Stimulated activated CD8-positive, alpha-beta memory T cell treated with anti-CD3 and anti-CD28 coated beads, Interleukin-15, amount 100 ng/mL, for 48 hours (primary cell): ENCODE results near the gene TNFAIP3.

ENCODE experiments used
- DNase-seq, 2 donors: peaks; one replicate each; pipeline ENCODE4 v3.0.0-alpha.2; 2020; ENCODE audit warnings: low read depth in 2 of 2

The TNFAIP3 gene

GRCh38 chr6:137864812-137865508 is 2.1 kb upstream of the TNFAIP3 start:
- no peak for DNase-seq

DNA sequence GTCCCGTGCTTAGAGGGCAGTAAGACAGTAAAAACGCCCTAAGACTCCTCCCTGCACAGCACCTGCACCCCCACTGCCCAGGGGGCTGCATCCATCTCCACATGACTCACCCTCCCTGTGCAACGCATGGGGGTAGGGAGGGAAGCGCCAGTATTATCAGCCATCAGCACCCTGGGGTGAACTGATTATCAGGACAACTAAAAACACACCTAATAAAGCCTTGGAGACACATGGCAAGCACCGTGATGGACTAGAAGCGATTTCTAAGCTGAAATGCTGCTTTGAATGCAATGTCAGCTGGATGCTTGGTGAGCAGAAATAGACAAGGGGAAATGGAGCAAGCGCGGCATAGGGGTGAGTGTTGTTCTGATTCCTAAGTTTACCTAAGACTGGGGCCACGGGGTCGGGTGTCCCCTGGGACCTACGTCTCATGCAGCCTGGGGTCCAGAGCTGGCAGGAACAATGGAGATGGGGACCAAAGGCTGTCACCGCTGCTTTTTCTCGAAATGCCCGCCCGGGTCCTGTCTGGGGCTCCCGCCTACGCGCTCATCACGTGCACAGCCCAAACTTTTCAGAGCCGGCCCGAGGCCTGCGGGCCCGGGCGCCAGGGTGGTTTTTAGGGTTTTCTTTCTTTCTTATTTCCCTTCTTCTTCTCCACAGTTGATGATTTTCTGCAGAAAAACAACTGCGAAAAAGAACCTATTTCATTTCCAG is 702 bp upstream of the TNFAIP3 start:
- no peak for DNase-seq

GRCh38 chr6:137867685-137868509 is 838 bp downstream of the TNFAIP3 start:
- no peak for DNase-seq

DNA sequence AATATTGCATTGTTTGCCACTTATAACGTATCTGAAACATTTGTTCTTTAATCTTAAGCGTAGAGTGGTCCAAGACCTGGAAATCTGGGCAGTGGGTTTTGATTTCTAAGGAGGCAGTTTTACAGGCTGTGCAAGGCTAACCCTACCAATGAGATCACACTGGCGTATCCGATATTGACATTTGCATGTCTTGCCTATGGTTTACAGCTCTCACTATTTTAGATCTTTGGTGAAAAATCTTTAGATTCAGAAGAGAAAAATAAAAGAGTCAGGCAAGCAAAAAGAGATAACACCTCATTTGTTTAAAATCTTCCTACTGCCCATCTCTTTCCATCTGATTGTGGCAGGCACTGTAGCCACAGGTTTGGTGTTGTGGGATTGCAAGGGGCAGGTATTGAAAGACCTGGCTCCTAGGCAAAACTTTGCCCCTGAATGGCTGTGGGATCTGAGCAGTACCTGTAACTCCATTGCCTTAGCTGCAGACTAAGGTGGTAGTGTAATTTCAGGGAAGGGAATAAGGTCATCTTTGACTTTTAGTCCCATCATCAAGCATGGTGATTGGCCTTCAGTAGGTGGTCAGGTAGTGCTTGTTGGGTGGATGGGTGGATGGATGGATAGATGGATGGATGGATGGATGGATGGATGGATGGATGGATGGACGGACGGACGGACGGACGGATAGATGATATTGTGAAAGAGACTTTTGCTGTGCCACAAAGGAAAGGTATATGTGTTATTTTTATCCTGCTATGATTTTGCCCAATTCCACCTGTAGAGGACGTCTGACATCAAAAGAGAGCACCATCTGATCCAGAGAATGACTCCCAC is 1.9 kb downstream of the TNFAIP3 start:
- no peak for DNase-seq

- no peak for DNase-seq
Measured at GRCh38 chr6:137869549-137870307, 2.7 kb downstream of the TNFAIP3 start.

- DNase-seq = no peak
Measured at GRCh38 chr6:137870308-137870644, 3.2 kb downstream of the TNFAIP3 start.

GRCh38 chr6:137870744-137871247 is 3.7 kb downstream of the TNFAIP3 start:
- peak in 1 of 2 donors; percentile 28 for DNase-seq

DNA sequence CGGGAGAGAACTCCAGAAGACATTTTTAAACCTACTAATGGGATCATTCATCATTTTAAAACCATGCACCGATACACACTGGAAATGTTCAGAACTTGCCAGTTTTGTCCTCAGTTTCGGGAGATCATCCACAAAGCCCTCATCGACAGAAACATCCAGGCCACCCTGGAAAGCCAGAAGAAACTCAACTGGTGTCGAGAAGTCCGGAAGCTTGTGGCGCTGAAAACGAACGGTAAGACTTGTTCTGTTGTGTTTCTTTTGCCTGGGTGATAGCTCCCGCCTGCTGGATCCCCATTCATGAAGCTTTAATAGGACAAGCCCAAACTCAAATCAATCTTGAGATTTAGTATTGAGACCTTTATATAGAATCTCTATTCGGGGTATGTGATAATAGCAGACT is 4.2 kb downstream of the TNFAIP3 start:
- no peak for DNase-seq

DNA sequence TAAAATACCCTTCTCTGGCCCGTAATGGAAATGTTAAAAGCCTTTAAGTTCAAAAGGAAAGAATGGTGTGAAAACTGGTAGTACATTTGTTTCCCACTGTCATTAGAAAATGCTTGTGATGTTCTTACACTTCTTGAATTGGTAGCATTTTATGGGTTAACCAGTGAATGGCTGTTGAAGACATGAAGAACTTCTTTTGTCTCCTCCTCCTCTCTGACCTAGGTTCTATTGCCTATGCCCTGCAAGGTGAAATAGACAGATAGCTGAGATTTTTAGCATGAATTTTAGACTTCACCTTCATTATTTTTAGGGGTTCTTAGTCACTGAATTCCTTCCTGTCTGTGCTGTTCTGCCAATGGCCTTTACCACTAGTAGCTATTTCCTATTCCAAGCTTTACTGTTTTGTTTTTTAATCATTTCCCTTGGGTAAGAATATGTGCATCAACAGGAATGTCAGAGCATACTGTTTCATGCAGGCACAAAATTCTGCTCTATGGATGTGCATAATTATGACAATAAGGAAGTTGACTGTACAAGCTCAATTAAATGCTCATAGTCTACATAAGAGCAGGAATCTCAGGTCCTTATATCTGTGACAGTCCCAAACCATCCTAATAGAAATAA is 4.9 kb downstream of the TNFAIP3 start:
- no peak for DNase-seq

- no peak for DNase-seq
Measured at GRCh38 chr6:137872581-137873115, 5.6 kb downstream of the TNFAIP3 start.

DNA sequence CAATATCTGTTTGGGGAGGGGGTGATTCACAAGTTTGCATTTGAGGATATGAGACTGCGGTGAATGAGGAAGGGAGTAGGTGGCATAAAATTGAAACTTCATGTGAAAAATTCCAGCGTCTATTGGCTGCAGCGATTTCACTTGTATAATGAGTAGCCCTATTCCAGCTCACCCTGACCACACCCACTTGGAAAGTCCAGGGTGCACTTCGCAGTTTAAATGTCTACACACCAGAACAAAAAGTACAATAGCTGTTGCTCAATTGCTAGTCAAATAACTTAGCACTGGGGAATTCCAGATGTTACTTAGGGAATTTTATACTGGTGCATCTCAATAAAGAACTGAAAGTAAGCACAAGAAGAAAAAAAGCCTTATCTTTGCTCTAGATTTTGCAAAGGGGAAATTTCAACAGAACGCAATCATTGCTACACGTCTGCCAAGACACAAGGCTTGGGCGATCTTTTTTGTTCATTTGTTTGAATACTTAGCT is 6.3 kb downstream of the TNFAIP3 start:
- peak; percentile 81 for DNase-seq

GRCh38 chr6:137874204-137875057 is 7.4 kb downstream of the TNFAIP3 start:
- DNase-seq = no peak

GRCh38 chr6:137875058-137875520 is 8.0 kb downstream of the TNFAIP3 start:
- DNase-seq = no peak

DNA sequence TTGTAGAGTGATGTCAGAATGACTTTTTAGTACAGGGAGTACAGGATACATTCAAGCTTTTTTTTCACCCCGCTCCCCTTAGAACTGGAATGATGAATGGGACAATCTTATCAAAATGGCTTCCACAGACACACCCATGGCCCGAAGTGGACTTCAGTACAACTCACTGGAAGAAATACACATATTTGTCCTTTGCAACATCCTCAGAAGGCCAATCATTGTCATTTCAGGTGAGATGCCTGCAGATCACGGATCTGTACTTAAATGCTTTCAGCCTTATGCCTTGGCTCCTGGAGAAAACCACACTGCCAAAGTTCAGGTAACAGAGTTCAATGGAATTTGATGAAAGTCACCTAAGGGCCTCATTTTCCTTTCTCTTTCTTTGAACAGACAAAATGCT is 8.5 kb downstream of the TNFAIP3 start:
- DNase-seq = no peak

- no peak for DNase-seq
Measured at GRCh38 chr6:137876547-137876946, 9.5 kb downstream of the TNFAIP3 start.

GRCh38 chr6:137877113-137877512 is 10.1 kb downstream of the TNFAIP3 start:
- DNase-seq = no peak

- no peak for DNase-seq
Measured at GRCh38 chr6:137877606-137878005, 10.5 kb downstream of the TNFAIP3 start.

DNA sequence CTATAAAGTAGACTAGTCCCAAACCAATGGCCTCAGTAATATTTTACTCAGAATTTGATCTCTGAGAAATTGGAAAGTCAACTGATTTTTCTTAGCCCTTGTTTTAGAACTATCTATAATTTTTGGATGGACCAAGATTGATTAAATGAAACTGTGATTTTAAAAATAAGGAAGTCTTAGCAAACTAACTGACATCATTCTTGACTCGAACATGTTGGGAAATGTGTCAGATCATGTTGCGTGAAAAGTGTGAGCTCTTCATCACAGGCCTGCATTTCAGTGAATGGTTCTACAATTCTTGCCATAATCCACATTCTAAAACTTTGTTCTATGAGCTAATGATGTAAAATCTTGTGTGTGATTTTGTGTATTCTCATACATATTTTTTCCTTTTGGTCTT is 11.0 kb downstream of the TNFAIP3 start:
- DNase-seq = no peak
